Activated CD8-positive, alpha-beta memory T cell treated with anti-CD3 and anti-CD28 coated beads for 24 hours (primary cell): ENCODE measurements around the gene OR10G7.
"Not testable (repeated sequence)": the region's sequence is repeated elsewhere in the genome, so short reads cannot be mapped to it uniquely, and the experiment has no call there.

Experiments
- DNase-seq: peaks from one replicate; pipeline ENCODE4 v3.0.0-alpha.2; 2020

OR10G7 gene

DNA sequence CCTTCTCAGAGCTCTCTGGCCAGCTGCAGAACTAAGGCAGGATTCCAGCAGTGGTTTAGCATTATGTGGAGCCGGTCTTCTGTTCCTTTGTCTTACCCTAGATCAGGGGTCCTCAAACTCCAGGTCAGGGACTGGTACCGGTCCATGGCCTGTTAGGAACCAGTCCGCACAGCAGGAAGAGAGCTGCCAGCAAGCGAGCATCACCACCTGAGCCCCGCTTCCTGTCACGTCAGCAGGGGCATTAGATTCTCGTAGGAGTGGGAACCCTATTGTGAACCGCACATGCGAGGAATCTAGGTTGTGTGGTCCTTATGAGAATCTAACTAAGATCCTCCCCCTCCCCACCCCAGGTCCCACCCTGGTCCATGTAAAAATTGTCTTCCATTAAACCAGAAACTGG lies 1.6 kb downstream of the OR10G7 start:
- no peak for DNase-seq

DNA sequence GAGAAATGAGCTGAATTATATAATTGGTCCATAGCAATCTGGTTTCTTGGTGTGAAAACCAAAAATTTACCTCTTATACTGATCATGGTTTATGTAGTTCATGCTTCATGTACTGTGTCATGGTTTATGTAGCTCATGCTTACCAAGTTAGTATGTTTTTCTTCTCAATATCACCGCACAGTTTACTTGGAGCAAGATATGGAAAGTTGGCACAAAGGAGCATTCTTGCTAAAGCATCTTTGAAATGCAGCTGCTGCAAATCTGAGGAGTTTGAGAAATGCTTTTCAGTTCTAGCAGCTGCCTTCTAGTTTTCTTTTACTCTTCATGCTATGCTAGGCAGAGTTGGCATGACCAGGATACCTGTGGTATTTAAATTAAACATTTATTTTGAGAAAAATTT lies 4.5 kb downstream of the OR10G7 start:
- DNase-seq = no peak

- no peak for DNase-seq
These were observed 14.6 kb downstream of the OR10G7 start, which contains the start of gene OR10G8 for GRCh38 chr11:124026498-124026897. Gene OR10G8 (plus strand): TSS chr11:124026798. CDS start chr11:124029623, 2,825 bp downstream.

DNA sequence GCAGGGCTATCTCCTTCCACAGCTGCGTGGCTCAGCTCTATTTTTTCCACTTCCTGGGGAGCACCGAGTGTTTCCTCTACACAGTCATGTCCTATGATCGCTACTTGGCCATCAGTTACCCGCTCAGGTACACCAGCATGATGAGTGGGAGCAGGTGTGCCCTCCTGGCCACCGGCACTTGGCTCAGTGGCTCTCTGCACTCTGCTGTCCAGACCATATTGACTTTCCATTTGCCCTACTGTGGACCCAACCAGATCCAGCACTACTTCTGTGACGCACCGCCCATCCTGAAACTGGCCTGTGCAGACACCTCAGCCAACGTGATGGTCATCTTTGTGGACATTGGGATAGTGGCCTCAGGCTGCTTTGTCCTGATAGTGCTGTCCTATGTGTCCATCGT lies 25.3 kb downstream of the OR10G7 start:
- not testable (repeated sequence) for DNase-seq

DNA sequence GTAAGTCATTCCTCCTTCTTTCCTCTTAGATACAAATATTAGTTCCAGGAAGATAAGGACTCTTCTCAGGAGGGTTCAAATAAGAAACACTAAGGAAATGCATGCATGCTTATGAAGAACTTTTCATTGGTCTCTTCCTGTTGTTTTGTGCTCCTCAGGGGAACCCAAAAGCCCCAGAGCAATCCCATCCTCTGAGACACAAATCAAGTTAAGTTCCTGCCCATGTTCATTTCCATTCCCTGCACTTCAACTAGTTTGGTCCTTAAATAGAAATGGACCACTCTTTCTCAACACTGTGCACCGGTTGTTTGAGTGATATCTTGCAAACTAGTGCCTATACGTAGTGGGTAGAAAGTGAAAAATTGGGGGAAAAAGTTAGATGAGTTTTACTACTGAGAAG lies 28.4 kb downstream of the OR10G7 start, which contains the start of gene OR10G4:
OR10G4 (plus strand) TSS at position 301 of the 400 bp plus-strand sequence. CDS start 2,578 bp downstream, outside the sequence.
- no peak for DNase-seq

DNA sequence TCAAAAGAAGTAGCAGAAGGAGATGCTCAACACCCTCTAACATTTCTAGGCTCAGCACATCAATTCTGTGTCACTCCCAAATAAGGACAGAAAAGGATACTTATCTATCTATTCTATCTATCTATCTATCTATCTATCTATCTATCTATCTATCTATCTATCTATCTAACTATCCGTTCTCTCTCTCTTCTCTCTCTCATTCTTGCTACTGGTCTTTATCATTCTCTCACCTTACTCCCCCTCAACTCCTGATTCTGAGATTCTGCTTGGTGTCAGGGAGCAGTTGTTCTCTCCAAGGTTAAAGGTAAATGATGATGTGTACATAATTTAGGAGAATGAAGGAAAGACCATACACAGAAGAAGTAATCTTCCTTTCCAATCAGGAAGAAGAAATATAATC lies 46.0 kb downstream of the OR10G7 start, which contains the start of gene OR10G6:
OR10G6 (minus strand) TSS at position 43 of the 400 bp plus-strand sequence; CDS start at position 43, 0 bp downstream.
- DNase-seq = no peak
